ENCODE data around the gene ZCCHC7. TPM values are rescaled to one million over a fixed set of nuclear protein-coding genes. Genes with fewer than 3 reads are reported as not detected.

ZCCHC7 gene
- total and polyA plus RNA-seq, 10 of the 15 experiments (the other 5 are each of a cell fraction or from before 2014, with no cell fraction given), result 42.9 to 178 (median 53.3) TPM

- TF ChIP-seq REST (IDR thresholded peaks at IDR 0.05; ENCODE audit: low read depth, low read length) (no peak), IKZF2 (IDR thresholded peaks at IDR 0.05) (peak; percentile 42 to 44; a peak in 2 of 4 replicates), CHD1 (IDR thresholded peaks at IDR 0.05; ENCODE audit: low read depth, low read length) (no peak), RB1 (IDR thresholded peaks at IDR 0.05; ENCODE audit: borderline replicate concordance) (no peak), MEF2A (IDR thresholded peaks at IDR 0.05; ENCODE audit: insufficient read depth, low read depth, low read length) (peak; percentile 58), JUND (IDR thresholded peaks at IDR 0.05; ENCODE audit: low read depth, low read length) (peak; percentile 20; the same call in 1 of the 2 replicates), SMARCA5 (IDR thresholded peaks at IDR 0.05) (no peak), ZNF24 (IDR thresholded peaks at IDR 0.05) (no peak), ZZZ3 (IDR thresholded peaks at IDR 0.05; ENCODE audit: control insufficient read depth, insufficient read length, low read depth) (no peak), ATF2 (IDR thresholded peaks at IDR 0.05; ENCODE audit: low read length) (peak; percentile 66), RELA (IDR thresholded peaks at IDR 0.05; ENCODE audit: borderline replicate concordance, partially characterized antibody) (no peak), SKIL (IDR thresholded peaks at IDR 0.05; ENCODE audit: low read depth, poor library complexity, severe bottlenecking) (no peak), BRCA1 (IDR thresholded peaks at IDR 0.05; ENCODE audit: low read depth, low read length) (no peak), FOS (IDR thresholded peaks at IDR 0.05; ENCODE audit: borderline replicate concordance, extremely low read depth, insufficient read length) (no peak), ZNF622 (IDR thresholded peaks at IDR 0.05) (no peak), ZNF592 (IDR thresholded peaks at IDR 0.05) (no peak), GABPA (IDR thresholded peaks at IDR 0.05; ENCODE audit: low read depth) (no peak), MYC (IDR thresholded peaks at IDR 0.05; ENCODE audit: insufficient read depth, insufficient read length, insufficient replicate concordance, low read length, severe bottlenecking) (no peak), EGR1 (IDR thresholded peaks at IDR 0.05; ENCODE audit: borderline replicate concordance in 1 of 2, low read depth in 2 of 2, low read length in 2 of 2) (no peak), JUNB (IDR thresholded peaks at IDR 0.05) (peak; percentile 75; the same call in 1 of the 2 replicates)
Measured at GRCh38 chr9:37300620-37301019, 180.2 kb downstream of the ZCCHC7 start (continued).

All from GM12878 (cell line).